Prostate gland (tissue), 2 donors: ENCODE results near the gene ZNF135. TPM values are rescaled to one million over a fixed set of nuclear protein-coding genes. Genes with fewer than 3 reads are reported as not detected.

Experiments used
- DNase-seq: peaks from one replicate; pipeline ENCODE4 v3.0.0-alpha.2; 2019; ENCODE audit warnings: low spot score
- H3K27ac ChIP-seq, 2 donors: fragments of 200-600 bp; sonication (generic); 2 replicates each; pipeline ENCODE4 v1.5.1; 2017 to 2019
- H3K27me3 ChIP-seq: fragments of 200-600 bp; sonication (generic); replicated peaks from 2 replicates; pipeline ENCODE4 v1.5.1; 2019; ENCODE audit not compliant: insufficient read depth
- H3K36me3 ChIP-seq, 2 donors: fragments of 200-600 bp; sonication (generic); 1 replicate in 1 of 2; 2 replicates in 1 of 2; pipeline versions ENCODE4 v1.5.1 to v1.8.1; 2017 to 2019
- H3K4me1 ChIP-seq: fragments of 200-600 bp; sonication (generic); replicated peaks from 2 replicates; pipeline ENCODE4 v1.5.1; 2019
- H3K4me3 ChIP-seq, 2 donors: fragments of 200-600 bp; sonication (generic); 2 replicates each; pipeline ENCODE4 v1.5.1; 2017 to 2019
- H3K9me3 ChIP-seq: fragments of 200-600 bp; sonication (generic); 2 replicates; pipeline ENCODE4 v1.5.1; 2017
- POLR2A ChIP-seq: fragments of 450-650 bp; IDR thresholded peaks from one replicate; pipeline ENCODE4 v1.6.1; 2016; ENCODE audit warnings: antibody characterized with exemption, mild to moderate bottlenecking
- POLR2AphosphoS5 ChIP-seq: sonication (generic); formaldehyde crosslinking; IDR thresholded peaks from one replicate; pipeline ENCODE4 v1.6.1; 2017; ENCODE audit warnings: antibody characterized with exemption
- WGBS: methylation state at CpG from one replicate; pipeline ENCODE4 v1.1.5; 2018; 5-methylcytosine and 5-hydroxymethylcytosine counted together
- intact Hi-C: fragments of 100-400 bp; cut with DNase I; formaldehyde crosslinking; loops from one replicate; pipeline ENCODE4 v1.14.2; 2022
- total RNA-seq, 2 donors: library from RNA; depleted of rRNA; stranded (reverse); fragments of >200 nt; gene quantifications; one replicate each; pipeline ENCODE4 v1.1.0, GENCODE V29; 2016
- TF ChIP-seq, protein P1 (sequence below), 4 experiments: fragments of 200-600 bp in 2 of 4; fragments of 450-650 bp in 2 of 4; sonication (generic) in 2 of 4; IDR thresholded peaks; 1 replicate in 3 of 4; 2 replicates in 1 of 4; pipeline ENCODE4 v1.5.1; 2016 to 2019; ENCODE audit warnings: antibody characterized with exemption in 4 of 4, mild to moderate bottlenecking in 2 of 4, moderate library complexity in 2 of 4

ZNF135 gene
- total RNA-seq, 2 donors from 2014 or later: 13.4 to 19.3 TPM

GRCh38 chr19:58088521-58089052, 29.5 kb downstream of the ZNF135 start:
- no peaks in the 10 kb centered on the region for H3K27me3 ChIP-seq
- TF ChIP-seq POLR2AphosphoS5 (no peak), POLR2A (no peak)
- TF ChIP-seq, protein P1, sequence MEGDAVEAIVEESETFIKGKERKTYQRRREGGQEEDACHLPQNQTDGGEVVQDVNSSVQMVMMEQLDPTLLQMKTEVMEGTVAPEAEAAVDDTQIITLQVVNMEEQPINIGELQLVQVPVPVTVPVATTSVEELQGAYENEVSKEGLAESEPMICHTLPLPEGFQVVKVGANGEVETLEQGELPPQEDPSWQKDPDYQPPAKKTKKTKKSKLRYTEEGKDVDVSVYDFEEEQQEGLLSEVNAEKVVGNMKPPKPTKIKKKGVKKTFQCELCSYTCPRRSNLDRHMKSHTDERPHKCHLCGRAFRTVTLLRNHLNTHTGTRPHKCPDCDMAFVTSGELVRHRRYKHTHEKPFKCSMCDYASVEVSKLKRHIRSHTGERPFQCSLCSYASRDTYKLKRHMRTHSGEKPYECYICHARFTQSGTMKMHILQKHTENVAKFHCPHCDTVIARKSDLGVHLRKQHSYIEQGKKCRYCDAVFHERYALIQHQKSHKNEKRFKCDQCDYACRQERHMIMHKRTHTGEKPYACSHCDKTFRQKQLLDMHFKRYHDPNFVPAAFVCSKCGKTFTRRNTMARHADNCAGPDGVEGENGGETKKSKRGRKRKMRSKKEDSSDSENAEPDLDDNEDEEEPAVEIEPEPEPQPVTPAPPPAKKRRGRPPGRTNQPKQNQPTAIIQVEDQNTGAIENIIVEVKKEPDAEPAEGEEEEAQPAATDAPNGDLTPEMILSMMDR (IDR thresholded peaks at IDR 0.05): no peak
- intact Hi-C loops: no loop called here

GRCh38 chr19:58089846-58090245, 30.8 kb downstream of the ZNF135 start:
- WGBS: 97% methylated on average over 16 of the region's 16 CpGs
- Histone ChIP-seq H3K4me1 (no peaks in the 10 kb centered on the region), H3K27ac (no peak overlapping the region), H3K9me3 (no peaks in the 10 kb centered on the region), H3K4me3 (no peak overlapping the region), H3K36me3 (peaks cover 7 to 24% of the 10 kb centered on the region in 2 donors), H3K27me3 (no peaks in the 10 kb centered on the region)
- intact Hi-C loops: no loop called here
- no peak for DNase-seq
- TF ChIP-seq, protein P1 (IDR thresholded peaks at IDR 0.05): no peak
- no peak for TF ChIP-seq POLR2A
- TF ChIP-seq POLR2AphosphoS5: no peak

More at GRCh38 chr19:58088521-58089052, 29.5 kb downstream of the ZNF135 start:
- Histone ChIP-seq H3K4me1 (no peaks in the 10 kb centered on the region), H3K27ac (no peak overlapping the region), H3K36me3 (peaks cover 16 to 34% of the 10 kb centered on the region in 2 donors), H3K9me3 (no peaks in the 10 kb centered on the region), H3K4me3 (no peak overlapping the region)
- no peak for DNase-seq
- 97% methylated on average over 13 of the region's 13 CpGs for WGBS

DNA sequence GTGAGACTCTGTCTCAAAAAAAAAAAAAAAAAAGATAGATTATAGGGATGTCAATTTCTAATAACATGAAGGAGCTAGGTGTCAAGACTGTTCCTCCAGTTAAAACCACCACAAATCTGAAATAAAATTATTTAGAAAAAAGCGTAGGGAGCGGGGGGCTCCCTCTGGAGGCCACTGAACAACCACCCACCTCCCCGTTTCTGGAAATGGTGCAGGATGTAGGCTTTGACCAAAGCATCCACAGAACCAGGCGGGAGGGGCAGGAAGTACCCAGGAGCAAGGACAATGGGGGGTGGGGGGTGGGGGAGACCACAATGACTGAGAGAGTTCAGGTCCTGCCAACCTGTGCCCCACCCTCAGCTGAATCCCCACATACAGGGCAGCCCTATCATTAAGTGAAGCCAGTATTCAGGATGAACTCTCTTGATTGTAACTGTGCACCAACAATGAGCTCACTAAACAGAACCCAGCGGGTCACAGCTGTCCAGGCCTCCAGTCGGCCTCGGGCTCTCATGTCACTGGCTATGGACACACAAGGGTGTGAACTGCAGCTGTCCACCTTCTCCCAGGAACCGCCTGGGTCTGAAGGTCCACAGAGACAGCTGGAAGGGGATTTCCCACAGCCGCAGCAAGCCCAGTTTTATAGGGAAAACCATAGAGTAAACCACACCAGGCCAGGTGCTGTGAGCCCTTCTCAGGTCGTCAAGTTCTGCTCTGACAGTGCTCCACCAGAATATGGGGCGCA, 32.3 kb downstream of the ZNF135 start:
- DNase-seq: no peak
- WGBS: 87% methylated on average over 11 of the region's 11 CpGs
- H3K27ac ChIP-seq: no peak overlapping the region
- no peaks in the 10 kb centered on the region for H3K9me3 ChIP-seq
- intact Hi-C loops: no loop called here
- no peaks in the 10 kb centered on the region for H3K4me1 ChIP-seq
- no peak overlapping the region for H3K4me3 ChIP-seq
- peaks cover 0 to 9% of the 10 kb centered on the region in 2 donors for H3K36me3 ChIP-seq
- H3K27me3 ChIP-seq: no peaks in the 10 kb centered on the region
- TF ChIP-seq POLR2A: no peak
- TF ChIP-seq POLR2AphosphoS5: no peak
- TF ChIP-seq, protein P1 (IDR thresholded peaks at IDR 0.05): no peak

- Histone ChIP-seq H3K4me3 (no peak overlapping the region), H3K27me3 (no peaks in the 10 kb centered on the region), H3K36me3 (no peaks in the 10 kb centered on the region), H3K27ac (no peak overlapping the region), H3K4me1 (peaks cover 3% of the 10 kb centered on the region), H3K9me3 (no peaks in the 10 kb centered on the region)
- intact Hi-C loops: no loop called here
- no peak for DNase-seq
- 94% methylated on average over 7 of the region's 7 CpGs for WGBS
- no peak for TF ChIP-seq POLR2A
- TF ChIP-seq, protein P1 (IDR thresholded peaks at IDR 0.05): no peak
- no peak for TF ChIP-seq POLR2AphosphoS5
Measured at GRCh38 chr19:58093071-58093470, 34.0 kb downstream of the ZNF135 start.

GRCh38 chr19:58095328-58095727, 36.2 kb downstream of the ZNF135 start:
- Histone ChIP-seq H3K4me1 (peaks cover 3% of the 10 kb centered on the region), H3K27me3 (no peaks in the 10 kb centered on the region), H3K36me3 (no peaks in the 10 kb centered on the region), H3K27ac (no peak overlapping the region), H3K4me3 (no peak overlapping the region), H3K9me3 (no peaks in the 10 kb centered on the region)
- no peak for TF ChIP-seq POLR2AphosphoS5
- TF ChIP-seq, protein P1 (IDR thresholded peaks at IDR 0.05): no peak
- WGBS: 94% methylated on average over 10 of the region's 10 CpGs
- no peak for DNase-seq
- intact Hi-C loops: no loop called here
